KOPT-K1 (cell line): ENCODE data around the gene SSBP4.

Source experiments
- H3K27ac ChIP-seq: fragments of 200-600 bp; sonication (generic); 2 replicates; pipeline ENCODE4 v1.5.1; 2016; ENCODE audit warnings: antibody characterized with exemption, mild to moderate bottlenecking, low read depth, low read length; ENCODE audit not compliant: poor library complexity, severe bottlenecking
- H3K36me3 ChIP-seq: fragments of 200-600 bp; sonication (generic); 2 replicates; pipeline ENCODE4 v1.5.1; 2017; ENCODE audit warnings: antibody characterized with exemption, mild to moderate bottlenecking, low read length, moderate library complexity; ENCODE audit not compliant: insufficient read depth
- H3K9me3 ChIP-seq: fragments of 200-600 bp; sonication (generic); 2 replicates; pipeline ENCODE4 v1.5.1; 2017; ENCODE audit warnings: antibody characterized with exemption, low read length, mild to moderate bottlenecking; ENCODE audit not compliant: insufficient read depth, poor library complexity, severe bottlenecking

Gene SSBP4

GRCh38 chr19:18412610-18413239, 6.5 kb upstream of the SSBP4 start:
- Histone ChIP-seq H3K36me3 (no peaks in the 10 kb centered on the region), H3K27ac (no peak overlapping the region), H3K9me3 (no peaks in the 10 kb centered on the region)

GRCh38 chr19:18414504-18415177, 4.6 kb upstream of the SSBP4 start:
- Histone ChIP-seq H3K27ac (peak overlapping the region; percentile 69), H3K9me3 (no peaks in the 10 kb centered on the region), H3K36me3 (no peaks in the 10 kb centered on the region)

GRCh38 chr19:18415178-18415867, 3.9 kb upstream of the SSBP4 start:
- no peaks in the 10 kb centered on the region for H3K9me3 ChIP-seq
- H3K36me3 ChIP-seq, result no peaks in the 10 kb centered on the region
- H3K27ac ChIP-seq, result peak overlapping the region; percentile 69

- H3K36me3 ChIP-seq, result no peaks in the 10 kb centered on the region
- peak overlapping the region; percentile 69 for H3K27ac ChIP-seq
- no peaks in the 10 kb centered on the region for H3K9me3 ChIP-seq
These were observed 2.4 kb upstream of the SSBP4 start for GRCh38 chr19:18416778-18417249.

GRCh38 chr19:18417250-18418028, 1.8 kb upstream of the SSBP4 start:
- Histone ChIP-seq H3K9me3 (no peaks in the 10 kb centered on the region), H3K36me3 (no peaks in the 10 kb centered on the region), H3K27ac (peak overlapping the region; percentile 69)

- Histone ChIP-seq H3K36me3 (no peaks in the 10 kb centered on the region), H3K9me3 (no peaks in the 10 kb centered on the region), H3K27ac (peak overlapping the region; percentile 86)
These were observed 1.1 kb upstream of the SSBP4 start for GRCh38 chr19:18418029-18418482.

- peak overlapping the region; percentile 86 for H3K27ac ChIP-seq
- H3K36me3 ChIP-seq, result no peaks in the 10 kb centered on the region
These were observed 559 bp upstream of the SSBP4 start for GRCh38 chr19:18418483-18419194.

GRCh38 chr19:18419699-18420460, 682 bp downstream of the SSBP4 start:
- no peaks in the 10 kb centered on the region for H3K36me3 ChIP-seq
- peak overlapping the region; percentile 86 for H3K27ac ChIP-seq
- H3K9me3 ChIP-seq, result no peaks in the 10 kb centered on the region

More at GRCh38 chr19:18418483-18419194, 559 bp upstream of the SSBP4 start:
- no peaks in the 10 kb centered on the region for H3K9me3 ChIP-seq

- peak overlapping the region; percentile 86 for H3K27ac ChIP-seq
- no peaks in the 10 kb centered on the region for H3K9me3 ChIP-seq
- 0 out of 2 replicates have a peak, but pooled peaks cover 3% of the 10 kb centered on the region for H3K36me3 ChIP-seq
These were observed 1.7 kb downstream of the SSBP4 start for GRCh38 chr19:18420930-18421329.

GRCh38 chr19:18421371-18421959, 2.3 kb downstream of the SSBP4 start:
- no peaks in the 10 kb centered on the region for H3K9me3 ChIP-seq
- 0 out of 2 replicates have a peak, but pooled peaks cover 9% of the 10 kb centered on the region for H3K36me3 ChIP-seq
- peak overlapping the region; percentile 86 for H3K27ac ChIP-seq

GRCh38 chr19:18422530-18423191, 3.5 kb downstream of the SSBP4 start:
- H3K27ac ChIP-seq, result peak overlapping the region; percentile 86
- H3K36me3 ChIP-seq, result peaks cover 16% of the 10 kb centered on the region; the same call in 1 of the 2 replicates
- no peaks in the 10 kb centered on the region for H3K9me3 ChIP-seq

GRCh38 chr19:18423258-18424020, 4.2 kb downstream of the SSBP4 start:
- H3K9me3 ChIP-seq, result no peaks in the 10 kb centered on the region
- H3K27ac ChIP-seq, result peak overlapping the region; percentile 86
- H3K36me3 ChIP-seq, result peaks cover 17% of the 10 kb centered on the region; the same call in 1 of the 2 replicates
